ENCODE results near the gene KPNA6. TPM values are rescaled to one million over a fixed set of nuclear protein-coding genes. Genes with fewer than 3 reads are reported as not detected.
A peak's percentile ranks its signal among the peaks of the same experiment; 100 is the strongest.
"Not testable (repeated sequence)": the region's sequence is repeated elsewhere in the genome, so short reads cannot be mapped to it uniquely, and the experiment has no call there.

KPNA6 gene
- 17.1 TPM for total RNA-seq
- 10.0 TPM for polyA plus RNA-seq
- long read RNA-seq, donor 1, full-length matches to known transcripts, result 1 of 1 reads
- long read RNA-seq, donor 1, partial matches to known transcripts, result 0 of 1 reads
- long read RNA-seq, donor 1, other reads (novel, unspliced or antisense), result 0 of 1 reads
- long read RNA-seq, donor 2, full-length matches to known transcripts, result 8 of 14 reads
- long read RNA-seq, donor 2, partial matches to known transcripts, result 6 of 14 reads
- long read RNA-seq, donor 2, other reads (novel, unspliced or antisense), result 0 of 14 reads
- long read RNA-seq, donor 3, full-length matches to known transcripts, result 4 of 4 reads
- long read RNA-seq, donor 3, partial matches to known transcripts, result 0 of 4 reads
- long read RNA-seq, donor 3, other reads (novel, unspliced or antisense), result 0 of 4 reads
- long read RNA-seq, donor 4, full-length matches to known transcripts, result 3 of 3 reads
- long read RNA-seq, donor 4, partial matches to known transcripts, result 0 of 3 reads
- long read RNA-seq, donor 4, other reads (novel, unspliced or antisense), result 0 of 3 reads
- long read RNA-seq, donor 5, full-length matches to known transcripts, result 3 of 35 reads
- long read RNA-seq, donor 5, partial matches to known transcripts, result 32 of 35 reads
- long read RNA-seq, donor 5, other reads (novel, unspliced or antisense), result 0 of 35 reads
- long read RNA-seq, donor 6, full-length matches to known transcripts, result 2 of 2 reads
- long read RNA-seq, donor 6, partial matches to known transcripts, result 0 of 2 reads
- long read RNA-seq, donor 6, other reads (novel, unspliced or antisense), result 0 of 2 reads
- long read RNA-seq, donor 7, full-length matches to known transcripts, result 7 of 7 reads
- long read RNA-seq, donor 7, partial matches to known transcripts, result 0 of 7 reads
- long read RNA-seq, donor 7, other reads (novel, unspliced or antisense), result 0 of 7 reads
- long read RNA-seq, donor 8, full-length matches to known transcripts, result 4 of 4 reads
- long read RNA-seq, donor 8, partial matches to known transcripts, result 0 of 4 reads
- long read RNA-seq, donor 8, other reads (novel, unspliced or antisense), result 0 of 4 reads
- long read RNA-seq, donor 9, full-length matches to known transcripts, result 3 of 3 reads
- long read RNA-seq, donor 9, partial matches to known transcripts, result 0 of 3 reads
- long read RNA-seq, donor 9, other reads (novel, unspliced or antisense), result 0 of 3 reads
- long read RNA-seq, donor 10, full-length matches to known transcripts, result 7 of 7 reads
- long read RNA-seq, donor 10, partial matches to known transcripts, result 0 of 7 reads
- long read RNA-seq, donor 10, other reads (novel, unspliced or antisense), result 0 of 7 reads

DNA sequence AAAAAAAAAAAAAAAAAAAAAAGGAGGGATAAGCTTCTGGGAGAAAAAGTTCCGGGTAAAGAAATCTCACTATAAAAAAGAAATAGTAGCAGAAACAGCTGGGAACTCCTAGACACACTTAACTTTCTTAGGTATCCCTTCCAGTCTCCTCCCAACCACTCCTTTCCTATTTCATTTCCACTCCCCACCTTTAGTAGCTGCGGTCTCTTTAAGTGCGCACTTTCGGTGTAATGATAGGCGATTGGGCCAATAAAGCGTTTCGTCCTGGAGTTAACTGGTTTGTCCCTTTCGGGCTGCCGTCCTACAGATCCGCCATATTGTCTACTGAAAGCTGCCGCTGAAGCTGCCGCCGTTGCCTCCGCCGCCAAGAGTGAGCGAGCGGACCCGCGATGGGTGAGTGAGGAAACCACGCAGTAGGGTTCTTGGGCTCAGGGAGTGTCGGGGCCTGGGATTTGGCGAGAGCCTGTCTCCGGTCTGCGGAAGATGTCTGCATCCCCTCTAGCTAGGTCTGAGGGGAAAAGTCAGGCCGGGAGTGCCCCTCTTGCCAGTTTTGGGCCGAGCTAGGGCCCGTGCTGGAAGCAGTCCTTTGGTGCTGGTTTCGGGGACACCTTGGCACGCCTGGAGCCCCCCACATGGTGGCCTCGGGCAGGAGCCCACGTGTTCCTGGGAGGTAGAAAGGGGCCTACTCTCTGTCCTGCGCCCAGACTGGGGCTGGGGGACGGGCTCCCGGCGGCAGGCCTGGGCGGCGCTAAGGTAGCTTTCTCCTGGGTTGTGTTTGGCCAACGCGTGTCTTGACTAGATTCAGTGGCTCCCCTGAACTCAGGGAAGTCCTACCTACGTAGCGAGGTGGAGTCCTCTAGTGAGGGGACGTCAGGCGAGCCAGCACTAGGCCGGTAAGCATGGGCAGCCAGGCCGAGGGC is at the start of gene KPNA6:
Gene KPNA6, plus strand, starts transcription at position 315 of the 920 bp plus-strand sequence. Its CDS starts 75 bp downstream, at position 390.
- Histone ChIP-seq H3K27me3 (ENCODE audit: control insufficient read depth in 2 of 2, insufficient read depth in 1 of 2, low read length in 1 of 2) (no peaks in the 10 kb centered on the region), H3K4me3 (ENCODE audit: low read length in 2 of 2) (peak within 1 kb of the TSS; percentile 80 to 93), H3K9me3 (ENCODE audit: control insufficient read depth in 2 of 2, insufficient read depth in 1 of 2, low read length in 1 of 2) (peaks cover 0 to 5% of the 10 kb centered on the region in 2 donors), H3K4me1 (ENCODE audit: control insufficient read depth in 2 of 2, insufficient read depth in 2 of 2, low read length in 2 of 2) (peaks cover 3 to 21% of the 10 kb centered on the region in 2 donors), H3K27ac (ENCODE audit: low read depth in 1 of 2, low read length in 1 of 2) (peak within 1 kb of the TSS; percentile 96 to 98), H3K36me3 (ENCODE audit: control insufficient read depth in 2 of 2, insufficient read depth in 2 of 2, low read length in 1 of 2) (peaks cover 1 to 6% of the 10 kb centered on the region in 2 donors)
- peak; percentile 80 to 98 (median 95) for DNase-seq (ENCODE audit: low read depth in 6 of 9, low spot score in 9 of 9)
- under 1% methylated on average over 45 of the region's 45 CpGs for WGBS

DNA sequence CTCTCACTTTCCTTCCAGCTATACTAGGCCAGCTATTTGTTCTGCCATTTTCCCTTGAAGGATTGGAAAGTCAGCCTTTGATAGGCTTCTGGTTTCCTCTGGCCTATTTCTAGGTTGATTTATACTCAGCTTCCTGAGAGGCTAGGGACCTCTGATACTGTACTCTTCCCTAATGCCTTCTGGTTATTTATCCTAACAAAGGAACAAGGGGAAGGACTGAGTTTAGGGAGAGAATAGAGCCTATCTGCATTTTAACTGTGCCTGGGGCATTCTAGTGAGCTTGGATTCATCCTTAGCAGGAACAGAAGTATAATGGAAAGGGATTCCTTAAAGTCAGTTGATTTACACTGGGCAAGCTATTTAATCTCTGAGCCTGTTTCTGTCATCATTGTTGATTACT is 46.9 kb upstream of the KPNA6 start:
- H3K4me3 ChIP-seq (ENCODE audit: low read length in 2 of 2), result no peak overlapping the region
- H3K36me3 ChIP-seq (ENCODE audit: control insufficient read depth in 2 of 2, insufficient read depth in 2 of 2, low read length in 1 of 2), result peaks cover 55 to 67% of the 10 kb centered on the region in 2 donors
- no peak overlapping the region for H3K27ac ChIP-seq (ENCODE audit: low read depth in 1 of 2, low read length in 1 of 2)
- no peaks in the 10 kb centered on the region for H3K9me3 ChIP-seq (ENCODE audit: control insufficient read depth in 2 of 2, insufficient read depth in 1 of 2, low read length in 1 of 2)
- DNase-seq (ENCODE audit: low read depth in 6 of 9, low spot score in 9 of 9), result no peak
- H3K4me1 ChIP-seq (ENCODE audit: control insufficient read depth in 2 of 2, insufficient read depth in 2 of 2, low read length in 2 of 2), result peaks cover 0 to 5% of the 10 kb centered on the region in 2 donors
- no peaks in the 10 kb centered on the region for H3K27me3 ChIP-seq (ENCODE audit: control insufficient read depth in 2 of 2, insufficient read depth in 1 of 2, low read length in 1 of 2)

DNA sequence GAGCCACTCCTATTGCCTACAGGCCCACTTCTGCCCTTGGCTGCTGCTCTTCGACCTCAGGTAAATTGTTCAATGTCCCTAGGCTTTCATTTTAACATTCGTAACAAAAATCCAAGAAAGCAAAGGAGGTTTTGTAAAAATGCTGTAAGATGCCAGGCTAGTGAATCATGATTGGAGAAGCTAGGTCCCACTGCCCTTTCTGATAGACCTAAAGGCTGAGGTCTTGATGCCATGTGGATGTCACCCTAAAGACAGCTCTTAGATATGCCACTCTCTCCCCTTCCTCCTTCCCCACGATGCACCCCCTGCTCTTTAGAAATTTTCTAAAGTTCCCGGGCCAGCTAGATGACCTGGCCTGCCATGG is 45.0 kb upstream of the KPNA6 start:
- peak overlapping the region; percentile 10 to 75 for H3K27ac ChIP-seq (ENCODE audit: low read depth in 1 of 2, low read length in 1 of 2)
- H3K4me3 ChIP-seq (ENCODE audit: low read length in 2 of 2), result no peak overlapping the region
- peaks cover 47 to 51% of the 10 kb centered on the region in 2 donors for H3K36me3 ChIP-seq (ENCODE audit: control insufficient read depth in 2 of 2, insufficient read depth in 2 of 2, low read length in 1 of 2)
- WGBS, result 96% methylated on average over 4 of the region's 4 CpGs
- no peak for DNase-seq (ENCODE audit: low read depth in 6 of 9, low spot score in 9 of 9)
- H3K9me3 ChIP-seq (ENCODE audit: control insufficient read depth in 2 of 2, insufficient read depth in 1 of 2, low read length in 1 of 2), result no peaks in the 10 kb centered on the region
- H3K27me3 ChIP-seq (ENCODE audit: control insufficient read depth in 2 of 2, insufficient read depth in 1 of 2, low read length in 1 of 2), result no peaks in the 10 kb centered on the region
- H3K4me1 ChIP-seq (ENCODE audit: control insufficient read depth in 2 of 2, insufficient read depth in 2 of 2, low read length in 2 of 2), result peaks cover 0 to 12% of the 10 kb centered on the region in 2 donors

DNA sequence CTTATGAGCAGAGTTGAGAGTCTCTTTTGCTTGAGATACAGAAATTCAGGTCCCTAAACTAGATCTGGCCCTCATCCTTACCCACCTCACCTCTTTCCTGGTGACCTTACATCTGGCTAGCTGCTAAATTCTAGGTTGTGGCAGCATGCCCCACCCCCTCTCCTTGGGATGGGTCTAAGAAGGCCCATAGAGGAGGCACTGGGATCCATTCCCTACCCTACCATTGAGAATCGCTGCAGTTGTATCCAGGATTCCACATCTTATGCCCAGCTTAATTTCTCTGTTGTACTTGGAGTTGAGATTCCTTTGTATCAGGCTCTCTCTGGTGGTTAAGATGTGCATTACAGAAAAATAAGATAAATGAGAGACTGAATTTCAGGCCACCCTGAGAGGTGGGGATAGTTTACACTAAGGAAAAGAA is 44.6 kb upstream of the KPNA6 start:
- Histone ChIP-seq H3K4me1 (ENCODE audit: control insufficient read depth in 2 of 2, insufficient read depth in 2 of 2, low read length in 2 of 2) (peaks cover 0 to 12% of the 10 kb centered on the region in 2 donors), H3K27ac (ENCODE audit: low read depth in 1 of 2, low read length in 1 of 2) (peak overlapping the region; percentile 10 to 75), H3K27me3 (ENCODE audit: control insufficient read depth in 2 of 2, insufficient read depth in 1 of 2, low read length in 1 of 2) (no peaks in the 10 kb centered on the region), H3K4me3 (ENCODE audit: low read length in 2 of 2) (no peak overlapping the region), H3K36me3 (ENCODE audit: control insufficient read depth in 2 of 2, insufficient read depth in 2 of 2, low read length in 1 of 2) (peaks cover 42 to 46% of the 10 kb centered on the region in 2 donors), H3K9me3 (ENCODE audit: control insufficient read depth in 2 of 2, insufficient read depth in 1 of 2, low read length in 1 of 2) (no peaks in the 10 kb centered on the region)
- peak in 7 of 9 donors; percentile 40 to 73 (median 48) for DNase-seq (ENCODE audit: low read depth in 6 of 9, low spot score in 9 of 9)
- whole genome bisulfite sequencing, result 64% methylated on average over 1 of the region's 1 CpG

DNA sequence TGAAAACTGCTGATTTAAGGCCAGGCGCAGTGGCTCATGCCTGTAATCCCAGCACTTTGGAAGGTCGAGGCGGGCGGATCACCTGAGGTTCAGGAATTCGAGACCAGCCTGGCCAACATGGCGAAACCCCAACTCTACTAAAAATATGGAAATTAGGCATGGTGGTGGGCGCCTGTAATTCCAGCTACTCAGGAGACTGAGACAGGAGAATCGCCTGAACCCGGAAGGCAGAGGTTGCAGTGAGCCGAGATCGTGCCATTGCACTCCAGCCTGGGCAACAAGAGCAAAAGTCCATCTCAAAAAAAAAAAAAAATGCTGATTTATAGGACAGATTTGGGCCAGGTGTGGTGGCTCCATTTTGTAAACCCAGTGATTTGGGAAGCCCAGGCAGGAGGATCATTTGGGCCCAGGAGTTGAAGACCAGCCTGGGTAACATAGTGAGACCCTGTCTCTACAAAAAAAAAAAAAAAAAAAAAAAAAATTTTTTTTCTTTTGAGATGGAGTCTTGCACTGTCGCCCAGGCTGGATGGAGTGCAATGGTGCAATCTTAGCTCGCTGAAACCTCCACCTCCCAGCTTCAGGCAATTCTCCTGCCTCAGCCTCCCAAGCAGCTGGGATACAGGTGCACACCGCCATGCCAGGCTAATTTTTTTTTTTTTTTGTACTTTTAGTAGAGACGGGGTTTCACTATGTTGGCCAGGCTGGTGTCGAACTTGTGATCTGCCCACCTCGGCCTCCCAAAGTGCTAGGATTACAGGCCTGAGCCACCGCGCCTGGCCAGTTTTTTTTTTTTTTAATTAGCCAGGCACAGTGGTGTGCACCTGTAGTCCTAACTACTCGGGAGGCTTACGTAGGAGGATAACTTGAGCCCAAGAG is 42.0 kb upstream of the KPNA6 start:
- not testable (repeated sequence) for DNase-seq (ENCODE audit: low read depth in 6 of 9, low spot score in 9 of 9); H3K9me3 ChIP-seq (ENCODE audit: control insufficient read depth in 2 of 2, insufficient read depth in 1 of 2, low read length in 1 of 2); H3K27me3 ChIP-seq (ENCODE audit: control insufficient read depth in 2 of 2, insufficient read depth in 1 of 2, low read length in 1 of 2); H3K4me3 ChIP-seq (ENCODE audit: low read length in 2 of 2); H3K27ac ChIP-seq (ENCODE audit: low read depth in 1 of 2, low read length in 1 of 2)
- Histone ChIP-seq H3K4me1 (ENCODE audit: control insufficient read depth in 2 of 2, insufficient read depth in 2 of 2, low read length in 2 of 2) (peaks cover 0 to 12% of the 10 kb centered on the region in 2 donors), H3K36me3 (ENCODE audit: control insufficient read depth in 2 of 2, insufficient read depth in 2 of 2, low read length in 1 of 2) (peaks cover 16 to 21% of the 10 kb centered on the region in 2 donors)
- 71% methylated on average over 21 of the region's 21 CpGs for WGBS

DNA sequence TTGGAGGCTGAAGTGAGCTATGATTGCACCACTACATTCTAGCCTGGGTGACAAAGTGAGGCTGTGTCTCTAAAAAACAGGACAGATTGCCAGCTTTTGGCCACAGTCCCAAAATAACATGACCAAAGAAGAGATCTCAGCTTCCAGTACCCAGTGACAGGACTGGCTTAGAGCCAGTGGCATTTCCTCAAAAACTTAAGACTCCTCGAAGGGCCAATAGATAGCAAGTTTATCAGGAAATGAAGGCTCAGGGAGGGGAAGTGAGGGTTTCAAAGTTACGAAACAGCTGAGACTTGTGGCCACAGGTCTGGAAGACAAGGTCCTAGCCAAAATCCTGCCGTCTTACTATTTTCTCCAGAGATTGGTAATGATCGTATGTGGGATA is 41.4 kb upstream of the KPNA6 start:
- peaks cover 12 to 14% of the 10 kb centered on the region in 2 donors for H3K36me3 ChIP-seq (ENCODE audit: control insufficient read depth in 2 of 2, insufficient read depth in 2 of 2, low read length in 1 of 2)
- H3K27ac ChIP-seq (ENCODE audit: low read depth in 1 of 2, low read length in 1 of 2), result peak overlapping the region in 1 of 2 donors; percentile 1
- DNase-seq (ENCODE audit: low read depth in 6 of 9, low spot score in 9 of 9), result peak in 3 of 9 donors; percentile 14 to 56 (median 21)
- WGBS, result 2% methylated on average over 4 of the region's 4 CpGs
- H3K4me3 ChIP-seq (ENCODE audit: low read length in 2 of 2), result no peak overlapping the region
- no peaks in the 10 kb centered on the region for H3K27me3 ChIP-seq (ENCODE audit: control insufficient read depth in 2 of 2, insufficient read depth in 1 of 2, low read length in 1 of 2)
- peaks cover 0 to 14% of the 10 kb centered on the region in 2 donors for H3K4me1 ChIP-seq (ENCODE audit: control insufficient read depth in 2 of 2, insufficient read depth in 2 of 2, low read length in 2 of 2)
- no peaks in the 10 kb centered on the region for H3K9me3 ChIP-seq (ENCODE audit: control insufficient read depth in 2 of 2, insufficient read depth in 1 of 2, low read length in 1 of 2)

DNA sequence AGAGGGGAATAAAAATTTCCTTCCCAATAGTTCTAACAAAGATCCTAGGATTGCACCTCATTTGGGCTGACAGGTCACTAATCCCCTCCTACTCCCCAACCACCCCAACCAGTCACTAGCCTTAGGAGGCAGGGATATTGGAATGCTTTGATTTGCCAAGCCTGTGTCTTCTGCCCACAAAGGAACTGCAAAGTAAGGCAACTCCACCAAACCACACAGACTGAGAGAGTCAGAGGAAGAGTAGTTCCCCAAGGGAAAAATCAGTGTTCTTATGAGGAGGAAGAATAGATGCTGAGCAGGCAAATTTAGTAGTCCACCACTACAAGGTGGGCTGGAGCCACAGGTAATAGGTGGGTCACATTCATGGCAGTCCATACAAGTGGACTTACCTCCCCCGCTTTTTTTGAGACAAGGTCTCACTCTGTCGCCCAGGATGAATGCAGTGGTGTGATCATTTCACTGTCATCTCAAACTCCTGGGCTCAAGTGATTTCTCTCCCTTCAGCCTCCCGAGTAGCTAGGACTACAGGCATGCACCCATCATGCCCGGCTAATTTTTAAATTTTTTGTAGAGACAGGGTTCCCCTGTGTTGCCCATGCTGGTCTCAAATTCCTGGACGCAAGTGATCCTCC is 38.8 kb upstream of the KPNA6 start:
- H3K9me3 ChIP-seq (ENCODE audit: control insufficient read depth in 2 of 2, insufficient read depth in 1 of 2, low read length in 1 of 2), result no peaks in the 10 kb centered on the region
- no peaks in the 10 kb centered on the region for H3K27me3 ChIP-seq (ENCODE audit: control insufficient read depth in 2 of 2, insufficient read depth in 1 of 2, low read length in 1 of 2)
- H3K4me1 ChIP-seq (ENCODE audit: control insufficient read depth in 2 of 2, insufficient read depth in 2 of 2, low read length in 2 of 2), result peaks cover 14 to 27% of the 10 kb centered on the region in 2 donors
- DNase-seq (ENCODE audit: low read depth in 6 of 9, low spot score in 9 of 9), result no peak
- H3K36me3 ChIP-seq (ENCODE audit: control insufficient read depth in 2 of 2, insufficient read depth in 2 of 2, low read length in 1 of 2), result peaks cover 0 to under 1% of the 10 kb centered on the region in 2 donors
- H3K27ac ChIP-seq (ENCODE audit: low read depth in 1 of 2, low read length in 1 of 2), result no peak overlapping the region
- WGBS, result 94% methylated on average over 5 of the region's 5 CpGs
- H3K4me3 ChIP-seq (ENCODE audit: low read length in 2 of 2), result no peak overlapping the region
